Neural crest cell (in vitro differentiated cells): ENCODE results near the gene OSBPL10. TPM values are rescaled to one million over a fixed set of nuclear protein-coding genes. Genes with fewer than 3 reads are reported as not detected.

Source experiments
- DNase-seq: peaks from one replicate; pipeline ENCODE4 v3.0.0; 2021; ENCODE audit warnings: low read depth, mixed read lengths, low spot score
- H3K27ac Mint-ChIP-seq: one replicate; pipeline ENCODE4 v1.8.0; 2021; ENCODE audit warnings: mild to moderate bottlenecking, mixed read lengths; ENCODE audit not compliant: unreplicated experiment
- H3K27me3 Mint-ChIP-seq: 2 replicates; pipeline ENCODE4 v1.8.0; 2021; ENCODE audit warnings: low read depth, mild to moderate bottlenecking, mixed read lengths
- H3K36me3 Mint-ChIP-seq: 2 replicates; pipeline ENCODE4 v1.8.0; 2021; ENCODE audit warnings: low read depth, mild to moderate bottlenecking, mixed read lengths
- H3K4me1 Mint-ChIP-seq: 2 replicates; pipeline ENCODE4 v1.8.0; 2021; ENCODE audit warnings: mixed read lengths
- H3K4me3 Mint-ChIP-seq: one replicate; pipeline ENCODE4 v1.8.0; 2021; ENCODE audit warnings: mild to moderate bottlenecking, mixed read lengths
- H3K9me3 Mint-ChIP-seq: 2 replicates; pipeline ENCODE4 v1.8.0; 2021; ENCODE audit warnings: mixed read lengths
- CTCF ChIP-seq: fragments of 200-600 bp; sonication (generic); conservative IDR thresholded peaks from 2 replicates; pipeline ENCODE4 v1.5.0; 2021; ENCODE audit warnings: antibody characterized with exemption, mild to moderate bottlenecking
- total RNA-seq: library from RNA; stranded (reverse); gene quantifications from 2 replicates; pipeline ENCODE4 v1.2.1, GENCODE V29; 2021

The OSBPL10 gene
- total RNA-seq, 1 donor from 2014 or later, result 18.7 TPM

- no peaks in the 10 kb centered on the region for H3K36me3 Mint-ChIP-seq
- H3K27ac Mint-ChIP-seq, result peak overlapping the region; percentile 17
- H3K9me3 Mint-ChIP-seq, result no peaks in the 10 kb centered on the region
- peaks cover 6% of the 10 kb centered on the region for H3K4me1 Mint-ChIP-seq
- no peak for TF ChIP-seq CTCF
- no peak for DNase-seq
- no peaks in the 10 kb centered on the region for H3K27me3 Mint-ChIP-seq
- no peak overlapping the region for H3K4me3 Mint-ChIP-seq
Observed at GRCh38 chr3:31880482-31881078, 100.5 kb downstream of the OSBPL10 start.

- Mint-ChIP-seq H3K9me3 (no peaks in the 10 kb centered on the region), H3K27ac (no peak overlapping the region), H3K27me3 (no peaks in the 10 kb centered on the region), H3K4me1 (peaks cover 6% of the 10 kb centered on the region), H3K4me3 (no peak overlapping the region), H3K36me3 (no peaks in the 10 kb centered on the region)
- no peak for TF ChIP-seq CTCF
- DNase-seq, result no peak
Observed at GRCh38 chr3:31880020-31880419, 101.0 kb downstream of the OSBPL10 start.

- H3K4me3 Mint-ChIP-seq, result no peak overlapping the region
- no peak for TF ChIP-seq CTCF
- peaks cover 6% of the 10 kb centered on the region for H3K4me1 Mint-ChIP-seq
- H3K9me3 Mint-ChIP-seq, result no peaks in the 10 kb centered on the region
- no peak for DNase-seq
- no peaks in the 10 kb centered on the region for H3K36me3 Mint-ChIP-seq
- H3K27ac Mint-ChIP-seq, result no peak overlapping the region
- H3K27me3 Mint-ChIP-seq, result no peaks in the 10 kb centered on the region
Observed at GRCh38 chr3:31879365-31879764, 101.7 kb downstream of the OSBPL10 start.

GRCh38 chr3:31878231-31878838 is 102.7 kb downstream of the OSBPL10 start:
- Mint-ChIP-seq H3K4me1 (peaks cover 6% of the 10 kb centered on the region), H3K9me3 (no peaks in the 10 kb centered on the region), H3K36me3 (no peaks in the 10 kb centered on the region), H3K27me3 (no peaks in the 10 kb centered on the region), H3K27ac (no peak overlapping the region), H3K4me3 (no peak overlapping the region)
- DNase-seq, result no peak
- no peak for TF ChIP-seq CTCF

GRCh38 chr3:31876331-31876730 is 104.7 kb downstream of the OSBPL10 start:
- no peak for TF ChIP-seq CTCF
- no peak overlapping the region for H3K4me3 Mint-ChIP-seq
- no peaks in the 10 kb centered on the region for H3K9me3 Mint-ChIP-seq
- H3K27me3 Mint-ChIP-seq, result no peaks in the 10 kb centered on the region
- peaks cover 6% of the 10 kb centered on the region for H3K4me1 Mint-ChIP-seq
- no peaks in the 10 kb centered on the region for H3K36me3 Mint-ChIP-seq
- peak overlapping the region; percentile 51 for H3K27ac Mint-ChIP-seq
- DNase-seq, result no peak
